ENCODE measurements around the gene GRK4. TPM values are rescaled to one million over a fixed set of nuclear protein-coding genes. Genes with fewer than 3 reads are reported as not detected.

The GRK4 gene
- total RNA-seq, 1 donor from 2014 or later: 5.9 TPM

- H3K27me3 Mint-ChIP-seq (ENCODE audit: unreplicated experiment): no peaks in the 10 kb centered on the region
- TF ChIP-seq CTCF (IDR thresholded peaks at IDR 0.05; ENCODE audit: unreplicated experiment): no peak
- no peak overlapping the region for H3K4me3 Mint-ChIP-seq (ENCODE audit: unreplicated experiment)
- no peak overlapping the region for H3K27ac Mint-ChIP-seq (ENCODE audit: unreplicated experiment)
- no peak for DNase-seq (ENCODE audit: low spot score)
- no peaks in the 10 kb centered on the region for H3K4me1 Mint-ChIP-seq (ENCODE audit: unreplicated experiment)
- no peaks in the 10 kb centered on the region for H3K9me3 Mint-ChIP-seq (ENCODE audit: unreplicated experiment)
- H3K36me3 Mint-ChIP-seq (ENCODE audit: low read depth, unreplicated experiment): no peaks in the 10 kb centered on the region
These were observed 31.5 kb downstream of the GRK4 start for GRCh38 chr4:2994917-2995316.

GRCh38 chr4:2995546-2996265 is 32.3 kb downstream of the GRK4 start:
- Mint-ChIP-seq H3K27me3 (ENCODE audit: unreplicated experiment) (no peaks in the 10 kb centered on the region), H3K9me3 (ENCODE audit: unreplicated experiment) (no peaks in the 10 kb centered on the region), H3K4me1 (ENCODE audit: unreplicated experiment) (no peaks in the 10 kb centered on the region), H3K4me3 (ENCODE audit: unreplicated experiment) (no peak overlapping the region), H3K36me3 (ENCODE audit: low read depth, unreplicated experiment) (no peaks in the 10 kb centered on the region), H3K27ac (ENCODE audit: unreplicated experiment) (no peak overlapping the region)
- DNase-seq (ENCODE audit: low spot score): no peak
- TF ChIP-seq CTCF (IDR thresholded peaks at IDR 0.05; ENCODE audit: unreplicated experiment): no peak

GRCh38 chr4:2996415-2996814 is 33.0 kb downstream of the GRK4 start:
- Mint-ChIP-seq H3K4me1 (ENCODE audit: unreplicated experiment) (no peaks in the 10 kb centered on the region), H3K27ac (ENCODE audit: unreplicated experiment) (no peak overlapping the region), H3K4me3 (ENCODE audit: unreplicated experiment) (no peak overlapping the region), H3K9me3 (ENCODE audit: unreplicated experiment) (no peaks in the 10 kb centered on the region), H3K27me3 (ENCODE audit: unreplicated experiment) (no peaks in the 10 kb centered on the region), H3K36me3 (ENCODE audit: low read depth, unreplicated experiment) (no peaks in the 10 kb centered on the region)
- TF ChIP-seq CTCF (IDR thresholded peaks at IDR 0.05; ENCODE audit: unreplicated experiment): no peak
- no peak for DNase-seq (ENCODE audit: low spot score)

- TF ChIP-seq CTCF (IDR thresholded peaks at IDR 0.05; ENCODE audit: unreplicated experiment): no peak
- H3K4me3 Mint-ChIP-seq (ENCODE audit: unreplicated experiment): no peak overlapping the region
- no peak overlapping the region for H3K27ac Mint-ChIP-seq (ENCODE audit: unreplicated experiment)
- no peaks in the 10 kb centered on the region for H3K4me1 Mint-ChIP-seq (ENCODE audit: unreplicated experiment)
- no peaks in the 10 kb centered on the region for H3K9me3 Mint-ChIP-seq (ENCODE audit: unreplicated experiment)
- no peaks in the 10 kb centered on the region for H3K36me3 Mint-ChIP-seq (ENCODE audit: low read depth, unreplicated experiment)
- no peaks in the 10 kb centered on the region for H3K27me3 Mint-ChIP-seq (ENCODE audit: unreplicated experiment)
- no peak for DNase-seq (ENCODE audit: low spot score)
These were observed 44.4 kb downstream of the GRK4 start for GRCh38 chr4:3007724-3008123.

- Mint-ChIP-seq H3K9me3 (ENCODE audit: unreplicated experiment) (no peaks in the 10 kb centered on the region), H3K27me3 (ENCODE audit: unreplicated experiment) (no peaks in the 10 kb centered on the region), H3K36me3 (ENCODE audit: low read depth, unreplicated experiment) (no peaks in the 10 kb centered on the region), H3K4me3 (ENCODE audit: unreplicated experiment) (no peak overlapping the region), H3K4me1 (ENCODE audit: unreplicated experiment) (no peaks in the 10 kb centered on the region), H3K27ac (ENCODE audit: unreplicated experiment) (no peak overlapping the region)
- no peak for TF ChIP-seq CTCF (IDR thresholded peaks at IDR 0.05; ENCODE audit: unreplicated experiment)
- no peak for DNase-seq (ENCODE audit: low spot score)
These were observed 46.1 kb downstream of the GRK4 start for GRCh38 chr4:3009422-3009821.
